ENCODE data around the gene ITGA11. TPM values are rescaled to one million over a fixed set of nuclear protein-coding genes. Genes with fewer than 3 reads are reported as not detected.

ITGA11 gene
- total and polyA plus RNA-seq, 8 donors: 0.08 to 12.1 (median 2.0) TPM

GRCh38 chr15:68292157-68292781 is 139.7 kb downstream of the ITGA11 start:
- no peak for DNase-seq
- Histone ChIP-seq H3K4me3 (no peak overlapping the region), H3K27ac (no peak overlapping the region), H3K36me3 (peaks cover 15 to 46% (median 35%) of the 10 kb centered on the region in 4 donors), H3K4me1 (peaks cover 0 to 75% (median 30%) of the 10 kb centered on the region in 4 donors), H3K27me3 (no peaks in the 10 kb centered on the region), H3K9me3 (no peaks in the 10 kb centered on the region)
- TF ChIP-seq POLR2A (IDR thresholded peaks at IDR 0.05) (no peak), EP300 (IDR thresholded peaks at IDR 0.05) (no peak), POLR2AphosphoS5 (IDR thresholded peaks at IDR 0.05) (no peak)
- TF ChIP-seq, protein P1, sequence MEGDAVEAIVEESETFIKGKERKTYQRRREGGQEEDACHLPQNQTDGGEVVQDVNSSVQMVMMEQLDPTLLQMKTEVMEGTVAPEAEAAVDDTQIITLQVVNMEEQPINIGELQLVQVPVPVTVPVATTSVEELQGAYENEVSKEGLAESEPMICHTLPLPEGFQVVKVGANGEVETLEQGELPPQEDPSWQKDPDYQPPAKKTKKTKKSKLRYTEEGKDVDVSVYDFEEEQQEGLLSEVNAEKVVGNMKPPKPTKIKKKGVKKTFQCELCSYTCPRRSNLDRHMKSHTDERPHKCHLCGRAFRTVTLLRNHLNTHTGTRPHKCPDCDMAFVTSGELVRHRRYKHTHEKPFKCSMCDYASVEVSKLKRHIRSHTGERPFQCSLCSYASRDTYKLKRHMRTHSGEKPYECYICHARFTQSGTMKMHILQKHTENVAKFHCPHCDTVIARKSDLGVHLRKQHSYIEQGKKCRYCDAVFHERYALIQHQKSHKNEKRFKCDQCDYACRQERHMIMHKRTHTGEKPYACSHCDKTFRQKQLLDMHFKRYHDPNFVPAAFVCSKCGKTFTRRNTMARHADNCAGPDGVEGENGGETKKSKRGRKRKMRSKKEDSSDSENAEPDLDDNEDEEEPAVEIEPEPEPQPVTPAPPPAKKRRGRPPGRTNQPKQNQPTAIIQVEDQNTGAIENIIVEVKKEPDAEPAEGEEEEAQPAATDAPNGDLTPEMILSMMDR (IDR thresholded peaks at IDR 0.05): no peak
- intact Hi-C loops (cut with DNase I; ENCODE audit: low total_unique reads): no loop called here

DNA sequence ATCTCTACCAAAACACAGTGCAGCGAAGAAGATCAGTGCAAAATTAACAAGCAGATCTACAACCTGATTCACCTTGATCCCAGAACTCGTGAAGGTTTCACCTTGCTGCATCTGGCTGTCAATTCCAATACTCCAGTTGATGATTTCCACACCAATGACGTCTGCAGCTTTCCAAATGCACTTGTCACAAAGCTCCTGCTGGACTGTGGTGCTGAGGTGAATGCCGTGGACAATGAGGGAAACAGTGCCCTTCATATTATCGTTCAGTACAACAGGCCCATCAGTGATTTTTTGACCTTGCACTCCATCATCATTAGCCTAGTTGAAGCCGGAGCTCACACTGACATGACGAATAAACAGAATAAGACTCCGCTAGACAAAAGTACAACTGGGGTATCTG is 141.2 kb downstream of the ITGA11 start:
- no peak for TF ChIP-seq POLR2AphosphoS5 (IDR thresholded peaks at IDR 0.05)
- no peak for TF ChIP-seq POLR2A (IDR thresholded peaks at IDR 0.05)
- no peak for TF ChIP-seq EP300 (IDR thresholded peaks at IDR 0.05)
- TF ChIP-seq, protein P1 (IDR thresholded peaks at IDR 0.05): no peak
- Histone ChIP-seq H3K27me3 (no peaks in the 10 kb centered on the region), H3K9me3 (no peaks in the 10 kb centered on the region), H3K36me3 (peaks cover 15 to 41% (median 33%) of the 10 kb centered on the region in 4 donors), H3K27ac (no peak overlapping the region), H3K4me3 (no peak overlapping the region), H3K4me1 (peaks cover 0 to 89% (median 38%) of the 10 kb centered on the region in 4 donors)
- intact Hi-C loops (cut with DNase I; ENCODE audit: low total_unique reads): no loop called here
- no peak for DNase-seq
- 87 to 91% (median 90%) methylated on average over 8 of the region's 8 CpGs for WGBS, 5 donors

GRCh38 chr15:68289621-68290352 is 142.2 kb downstream of the ITGA11 start:
- no peak overlapping the region for H3K27ac ChIP-seq
- no peak for TF ChIP-seq EP300 (IDR thresholded peaks at IDR 0.05)
- H3K27me3 ChIP-seq: no peaks in the 10 kb centered on the region
- no peak overlapping the region for H3K4me3 ChIP-seq
- H3K36me3 ChIP-seq: peaks cover 15 to 44% (median 37%) of the 10 kb centered on the region in 4 donors
- no peak for DNase-seq
- WGBS, 5 donors: 91 to 97% (median 96%) methylated on average over 14 of the region's 14 CpGs
- H3K9me3 ChIP-seq: no peaks in the 10 kb centered on the region
- H3K4me1 ChIP-seq: peaks cover 0 to 89% (median 39%) of the 10 kb centered on the region in 4 donors
- intact Hi-C loops (cut with DNase I; ENCODE audit: low total_unique reads): no loop called here

DNA sequence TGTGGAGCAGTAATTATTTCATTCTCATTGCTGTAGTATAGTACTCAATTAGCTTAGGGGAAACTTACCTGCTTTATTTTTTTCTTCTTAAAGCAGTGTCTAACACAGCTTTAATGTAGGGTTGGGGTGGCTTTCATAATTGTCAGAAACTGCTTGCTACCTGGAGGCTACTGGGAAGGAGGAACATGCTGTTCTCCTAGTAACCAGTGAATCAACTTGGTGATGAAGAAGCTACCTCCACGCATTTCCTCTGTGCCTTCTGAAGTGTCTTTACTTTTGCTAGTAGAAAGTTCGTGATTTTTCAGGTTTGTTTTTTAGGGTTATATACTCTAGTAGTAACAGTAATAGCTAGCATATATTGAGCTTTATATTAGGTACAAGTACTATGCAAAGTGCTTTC is 142.9 kb downstream of the ITGA11 start:
- Histone ChIP-seq H3K27me3 (no peaks in the 10 kb centered on the region), H3K4me3 (no peak overlapping the region), H3K36me3 (peaks cover 15 to 48% (median 43%) of the 10 kb centered on the region in 4 donors), H3K9me3 (no peaks in the 10 kb centered on the region), H3K27ac (no peak overlapping the region), H3K4me1 (peaks cover 0 to 91% (median 42%) of the 10 kb centered on the region in 4 donors)
- 76 to 85% (median 82%) methylated on average over 2 of the region's 2 CpGs for WGBS, 5 donors
- intact Hi-C loops (cut with DNase I; ENCODE audit: low total_unique reads): no loop called here
- TF ChIP-seq POLR2A (IDR thresholded peaks at IDR 0.05) (no peak), EP300 (IDR thresholded peaks at IDR 0.05) (no peak), POLR2AphosphoS5 (IDR thresholded peaks at IDR 0.05) (no peak)
- TF ChIP-seq, protein P1 (IDR thresholded peaks at IDR 0.05): no peak
- DNase-seq: no peak

Data from stomach (tissue), 9 donors.